ENCODE data around the gene GNG8.

Gene GNG8

DNA sequence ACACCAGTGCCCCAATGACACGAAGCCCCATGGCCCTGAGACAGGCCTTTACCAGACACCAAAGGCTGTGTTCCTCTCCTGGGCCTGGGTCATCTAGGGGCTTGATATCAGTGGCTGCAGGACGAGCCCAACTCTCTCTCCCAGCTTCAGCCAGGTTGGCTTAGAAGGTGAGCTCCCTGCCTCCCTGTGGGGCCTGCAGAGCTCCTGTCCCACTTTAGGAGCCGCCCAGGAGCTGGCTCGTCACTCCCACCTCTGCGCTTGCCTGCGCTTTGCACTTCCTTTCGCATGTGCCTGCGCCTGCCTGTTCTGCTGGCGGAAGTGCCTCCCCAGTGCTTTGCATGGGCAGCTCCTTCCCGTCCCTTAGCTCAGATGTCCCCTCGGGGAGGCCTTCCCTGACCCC, 30.0 kb downstream of the GNG8 start:
- Histone ChIP-seq H3K9me3 (ENCODE audit: control insufficient read depth, insufficient read depth, low read length) (no peaks in the 10 kb centered on the region), H3K4me1 (ENCODE audit: insufficient read depth, low read length) (peaks cover 10% of the 10 kb centered on the region; the same call in 1 of the 2 replicates), H3K36me3 (ENCODE audit: insufficient read depth, low read length) (peaks cover 5% of the 10 kb centered on the region; the same call in 1 of the 2 replicates), H3K9ac (ENCODE audit: low read depth, low read length) (no peak overlapping the region)

DNA sequence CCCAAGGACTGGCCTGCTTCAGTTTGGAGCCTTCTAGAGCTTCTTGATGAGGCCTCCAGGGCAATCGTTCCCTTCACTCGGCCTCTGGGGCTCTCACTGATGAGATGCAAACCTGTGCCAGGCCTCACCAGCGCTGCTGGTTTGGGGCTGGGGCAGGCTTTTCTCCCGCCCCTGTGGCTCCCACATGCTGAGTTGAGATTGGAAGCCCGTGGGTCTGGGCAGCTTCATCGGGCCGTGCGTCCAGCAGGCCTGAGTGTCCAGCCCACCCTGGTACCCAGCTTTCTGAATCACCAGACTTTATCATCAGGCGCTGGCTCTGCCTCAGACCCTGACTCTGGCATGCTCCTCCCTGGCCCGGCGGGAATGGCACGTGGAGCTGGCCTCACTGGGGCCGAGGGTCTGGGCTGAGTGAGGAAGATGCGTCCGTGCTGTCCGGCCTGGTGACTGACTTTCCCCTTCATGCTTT, 30.6 kb downstream of the GNG8 start:
- H3K4me1 ChIP-seq (ENCODE audit: insufficient read depth, low read length), result peaks cover 10% of the 10 kb centered on the region; the same call in 1 of the 2 replicates
- H3K9ac ChIP-seq (ENCODE audit: low read depth, low read length), result no peak overlapping the region

DNA sequence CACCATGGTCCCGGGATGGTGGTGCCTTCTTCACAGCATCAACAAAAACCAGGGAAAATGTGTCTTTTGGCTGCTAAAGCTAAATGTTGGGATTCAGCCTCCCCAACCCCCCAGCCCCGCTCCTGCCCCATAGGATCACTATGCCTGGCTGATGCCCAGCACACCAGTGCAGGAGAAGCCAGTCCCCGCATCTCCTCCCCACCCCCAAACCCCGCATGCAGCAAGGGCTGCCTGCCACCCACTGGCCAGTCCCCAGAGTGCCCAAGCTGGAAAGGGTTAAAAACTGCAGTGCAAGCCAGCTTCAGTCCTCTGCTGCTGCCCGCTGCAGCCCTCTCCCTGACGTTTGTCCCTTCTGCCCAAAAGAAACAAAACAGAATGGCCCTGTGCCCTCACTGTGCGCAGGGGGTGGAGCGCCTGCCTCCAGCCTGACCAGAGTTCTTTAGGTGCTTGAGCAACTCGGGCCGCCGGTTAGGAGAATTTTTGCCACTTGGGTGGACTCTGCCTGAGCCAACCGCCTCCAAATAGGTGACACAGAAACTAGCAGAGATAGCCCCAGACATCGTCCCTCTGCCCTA, 31.1 kb downstream of the GNG8 start:
- Histone ChIP-seq H3K9me3 (ENCODE audit: control insufficient read depth, insufficient read depth, low read length) (no peaks in the 10 kb centered on the region), H3K36me3 (ENCODE audit: insufficient read depth, low read length) (peaks cover 5% of the 10 kb centered on the region; the same call in 1 of the 2 replicates), H3K4me1 (ENCODE audit: insufficient read depth, low read length) (peaks cover 10% of the 10 kb centered on the region; the same call in 1 of the 2 replicates), H3K9ac (ENCODE audit: low read depth, low read length) (no peak overlapping the region)

More for the DNA sequence above, 30.6 kb downstream of the GNG8 start:
- peaks cover 5% of the 10 kb centered on the region; the same call in 1 of the 2 replicates for H3K36me3 ChIP-seq (ENCODE audit: insufficient read depth, low read length)
- H3K9me3 ChIP-seq (ENCODE audit: control insufficient read depth, insufficient read depth, low read length), result no peaks in the 10 kb centered on the region

DNA sequence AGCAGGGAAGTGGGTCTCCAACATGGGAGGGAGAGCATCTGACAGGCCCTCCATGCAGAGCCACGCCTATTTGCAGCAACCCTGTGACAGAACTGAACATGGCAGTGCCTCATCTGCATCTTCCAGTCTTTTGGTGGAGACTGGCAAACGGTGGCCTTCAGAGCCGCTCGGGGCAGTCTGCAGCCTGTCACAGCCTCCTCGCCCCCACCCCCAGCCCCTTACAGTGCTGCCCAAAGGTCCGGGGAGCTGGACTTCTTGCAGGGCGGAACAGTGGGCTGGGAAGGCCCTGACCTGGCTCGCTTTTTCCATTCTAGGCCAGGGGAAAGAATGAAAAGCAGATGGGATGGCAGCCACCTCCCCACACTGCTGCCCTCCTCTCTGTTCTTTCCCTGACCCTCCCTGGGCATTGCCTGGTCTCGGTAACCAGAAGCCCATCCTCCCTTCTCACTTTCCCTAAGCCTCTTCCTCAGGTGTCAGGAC, 32.2 kb downstream of the GNG8 start:
- Histone ChIP-seq H3K36me3 (ENCODE audit: insufficient read depth, low read length) (peaks cover 5% of the 10 kb centered on the region; the same call in 1 of the 2 replicates), H3K4me1 (ENCODE audit: insufficient read depth, low read length) (peaks cover 10% of the 10 kb centered on the region; the same call in 1 of the 2 replicates), H3K9ac (ENCODE audit: low read depth, low read length) (no peak overlapping the region)

DNA sequence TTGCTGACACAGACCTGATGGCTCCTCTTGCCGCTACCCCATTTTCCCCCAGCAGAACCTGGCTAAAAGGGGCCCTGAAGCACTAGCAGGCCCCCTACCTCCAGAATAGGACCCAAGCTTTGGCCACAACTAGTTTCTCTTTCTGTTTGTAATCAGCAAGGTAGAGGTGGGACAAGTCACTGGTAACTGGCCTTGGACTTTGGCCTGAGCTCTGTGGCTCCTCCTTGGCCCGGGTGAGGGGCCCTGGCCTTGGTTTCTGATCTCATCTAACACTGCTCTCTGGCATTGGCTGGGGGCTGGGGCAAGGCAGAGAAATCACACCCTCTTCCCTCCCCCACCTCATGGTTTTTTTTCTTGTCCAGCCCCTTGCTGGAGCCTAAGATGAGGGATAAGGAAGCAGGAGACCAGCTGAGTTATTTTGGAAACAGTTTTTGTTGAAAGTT, 32.8 kb downstream of the GNG8 start:
- Histone ChIP-seq H3K9me3 (ENCODE audit: control insufficient read depth, insufficient read depth, low read length) (peaks cover under 1% of the 10 kb centered on the region; the same call in 1 of the 2 replicates), H3K4me1 (ENCODE audit: insufficient read depth, low read length) (peaks cover 10% of the 10 kb centered on the region; the same call in 1 of the 2 replicates), H3K36me3 (ENCODE audit: insufficient read depth, low read length) (peaks cover 4% of the 10 kb centered on the region; the same call in 1 of the 2 replicates), H3K9ac (ENCODE audit: low read depth, low read length) (0 out of 2 replicates have a peak overlapping the region, but pooled peaks have one; percentile 100)

More for the DNA sequence above, 32.2 kb downstream of the GNG8 start:
- no peaks in the 10 kb centered on the region for H3K9me3 ChIP-seq (ENCODE audit: control insufficient read depth, insufficient read depth, low read length)

DNA sequence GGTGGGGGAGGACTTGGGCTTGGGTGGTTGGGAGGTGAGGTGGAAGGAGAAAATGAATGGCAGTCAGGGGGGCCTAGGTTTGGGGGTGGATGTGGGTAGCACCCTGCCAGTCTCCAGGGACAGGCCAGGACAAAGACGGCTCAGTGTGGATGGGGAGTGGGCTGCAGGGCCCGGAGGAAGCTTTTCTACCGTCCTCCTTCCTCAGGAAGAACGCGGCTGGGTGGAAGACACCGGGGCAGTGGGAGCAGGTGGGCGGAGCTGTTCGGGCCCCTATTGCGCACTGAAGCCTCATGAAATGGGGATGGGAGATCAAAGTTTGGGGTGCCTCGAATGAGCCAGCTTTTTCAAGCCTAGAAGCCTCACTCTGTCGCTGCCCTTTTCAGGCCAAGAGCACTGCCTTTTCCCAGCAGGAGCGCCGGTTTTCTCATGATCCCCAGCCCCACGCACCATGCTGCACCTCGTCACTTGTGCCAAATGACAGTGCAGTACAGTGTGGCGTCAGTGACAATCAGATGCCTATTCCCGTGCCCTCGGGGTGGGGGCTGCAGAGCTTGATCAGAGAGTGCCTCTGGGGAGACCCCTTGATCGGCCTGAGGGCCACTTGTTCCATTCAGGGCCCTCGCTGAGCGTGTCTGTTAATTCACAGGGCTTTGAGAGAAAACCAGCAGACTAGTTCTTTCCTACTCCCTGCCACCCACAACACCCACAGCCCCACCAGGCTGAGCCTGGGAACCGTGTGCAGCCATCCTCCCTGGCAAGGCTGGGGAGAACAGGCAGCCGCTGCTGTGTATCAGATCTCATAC, 33.4 kb downstream of the GNG8 start:
- Histone ChIP-seq H3K4me1 (ENCODE audit: insufficient read depth, low read length) (peaks cover 10% of the 10 kb centered on the region; the same call in 1 of the 2 replicates), H3K36me3 (ENCODE audit: insufficient read depth, low read length) (no peaks in the 10 kb centered on the region; the same call in 1 of the 2 replicates), H3K9me3 (ENCODE audit: control insufficient read depth, insufficient read depth, low read length) (peaks cover 2% of the 10 kb centered on the region; the same call in 1 of the 2 replicates), H3K9ac (ENCODE audit: low read depth, low read length) (peak overlapping the region; percentile 100)

DNA sequence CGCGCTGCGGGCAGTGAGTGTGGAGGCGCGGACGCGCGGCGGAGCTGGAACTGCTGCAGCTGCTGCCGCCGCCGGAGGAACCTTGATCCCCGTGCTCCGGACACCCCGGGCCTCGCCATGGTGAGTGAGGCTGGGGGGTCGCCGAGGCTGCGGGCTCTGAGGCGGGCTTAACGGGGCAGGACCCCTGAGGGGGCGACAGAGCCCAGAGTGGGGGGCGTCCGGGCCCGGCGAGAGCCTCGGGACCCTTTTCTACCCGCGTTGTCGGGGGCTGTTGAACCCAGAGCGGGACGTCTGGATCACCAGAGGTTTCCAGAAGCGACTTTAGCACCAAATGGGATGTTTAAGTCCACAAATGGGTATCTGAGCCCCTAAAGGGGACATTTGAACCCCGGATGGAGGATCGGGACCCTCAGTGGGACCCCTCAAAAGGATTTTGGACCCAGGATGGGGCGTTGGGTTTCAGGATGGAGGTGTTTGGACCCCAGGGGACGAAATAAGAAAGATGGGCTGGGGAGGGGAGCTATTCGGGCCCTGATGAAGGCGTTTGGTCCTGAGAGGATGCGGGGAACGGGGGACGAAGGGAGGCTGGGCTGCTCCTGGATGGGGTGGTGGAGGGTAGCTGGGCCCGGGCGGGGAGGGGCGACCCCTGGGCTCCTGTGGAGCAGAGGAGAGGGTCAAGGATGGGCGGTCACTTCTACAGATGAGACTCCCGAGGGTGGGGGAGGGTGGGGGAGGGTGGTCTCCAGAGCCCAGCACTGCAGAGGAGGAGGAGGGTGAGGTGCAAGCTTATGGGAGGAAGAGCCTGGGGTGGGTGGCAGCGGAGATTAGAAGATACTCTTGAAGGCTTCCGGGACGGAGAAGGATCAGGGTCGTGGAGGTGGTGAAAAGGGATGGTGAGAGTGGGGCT, 34.4 kb downstream of the GNG8 start, which contains the start of gene CALM3:
TSS of gene CALM3 (plus strand) at position 13 of the 907 bp plus-strand sequence. CDS start at position 118, 105 bp downstream.
- Histone ChIP-seq H3K36me3 (ENCODE audit: insufficient read depth, low read length) (no peaks in the 10 kb centered on the region; the same call in 1 of the 2 replicates), H3K9ac (ENCODE audit: low read depth, low read length) (peak within 1 kb of the TSS; percentile 100), H3K4me1 (ENCODE audit: insufficient read depth, low read length) (peaks cover 10% of the 10 kb centered on the region; the same call in 1 of the 2 replicates), H3K9me3 (ENCODE audit: control insufficient read depth, insufficient read depth, low read length) (peaks cover 2% of the 10 kb centered on the region; the same call in 1 of the 2 replicates)

DNA sequence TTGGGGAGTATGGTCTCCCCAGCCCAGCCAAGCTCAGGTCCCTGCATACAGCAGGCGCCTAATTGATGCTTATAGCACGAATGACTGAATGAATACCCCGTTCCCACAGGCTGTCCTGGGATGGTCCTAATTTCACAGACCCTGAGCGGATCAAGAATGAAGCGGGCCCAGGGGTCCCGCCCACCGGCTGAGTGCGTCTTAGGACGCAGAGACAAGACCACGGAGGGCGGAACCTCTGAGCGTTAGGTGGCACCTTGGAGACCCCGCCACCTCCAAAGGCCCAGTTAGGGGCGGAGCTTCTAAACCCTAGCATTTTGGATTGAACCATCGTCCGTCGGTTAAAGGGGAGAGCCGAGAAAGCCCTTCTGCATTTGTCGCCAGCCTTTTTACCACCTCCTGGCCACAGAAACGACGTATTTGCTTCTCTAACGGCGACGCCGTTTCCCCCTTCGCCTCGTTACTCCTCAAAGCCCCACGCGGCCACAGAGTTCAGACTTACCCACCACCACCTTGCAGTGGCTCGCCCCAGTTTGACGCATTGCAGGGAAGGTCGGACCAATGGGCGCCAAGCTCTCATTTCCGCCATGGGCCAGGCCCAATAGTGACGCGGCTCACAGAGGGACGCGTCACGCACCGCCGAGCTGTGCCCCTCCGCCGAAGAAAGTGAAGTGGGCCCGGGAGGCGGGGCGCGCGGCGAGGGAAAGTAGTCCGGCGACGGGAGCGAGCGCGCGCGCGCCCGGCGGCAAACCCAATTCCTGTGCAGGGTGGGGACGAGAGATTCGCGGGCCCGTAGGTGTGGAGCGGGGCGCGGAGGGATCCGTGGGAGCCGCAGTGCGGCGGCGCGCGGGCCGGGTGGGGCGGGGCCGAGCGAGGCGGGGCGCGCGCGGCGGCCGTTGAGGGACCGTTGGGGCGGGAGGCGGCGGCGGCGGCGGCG, 35.4 kb downstream of the GNG8 start:
- Histone ChIP-seq H3K9ac (ENCODE audit: low read depth, low read length) (peak overlapping the region; percentile 100), H3K9me3 (ENCODE audit: control insufficient read depth, insufficient read depth, low read length) (peaks cover 2% of the 10 kb centered on the region; the same call in 1 of the 2 replicates), H3K4me1 (ENCODE audit: insufficient read depth, low read length) (peaks cover 10% of the 10 kb centered on the region; the same call in 1 of the 2 replicates), H3K36me3 (ENCODE audit: insufficient read depth, low read length) (no peaks in the 10 kb centered on the region; the same call in 1 of the 2 replicates)

DNA sequence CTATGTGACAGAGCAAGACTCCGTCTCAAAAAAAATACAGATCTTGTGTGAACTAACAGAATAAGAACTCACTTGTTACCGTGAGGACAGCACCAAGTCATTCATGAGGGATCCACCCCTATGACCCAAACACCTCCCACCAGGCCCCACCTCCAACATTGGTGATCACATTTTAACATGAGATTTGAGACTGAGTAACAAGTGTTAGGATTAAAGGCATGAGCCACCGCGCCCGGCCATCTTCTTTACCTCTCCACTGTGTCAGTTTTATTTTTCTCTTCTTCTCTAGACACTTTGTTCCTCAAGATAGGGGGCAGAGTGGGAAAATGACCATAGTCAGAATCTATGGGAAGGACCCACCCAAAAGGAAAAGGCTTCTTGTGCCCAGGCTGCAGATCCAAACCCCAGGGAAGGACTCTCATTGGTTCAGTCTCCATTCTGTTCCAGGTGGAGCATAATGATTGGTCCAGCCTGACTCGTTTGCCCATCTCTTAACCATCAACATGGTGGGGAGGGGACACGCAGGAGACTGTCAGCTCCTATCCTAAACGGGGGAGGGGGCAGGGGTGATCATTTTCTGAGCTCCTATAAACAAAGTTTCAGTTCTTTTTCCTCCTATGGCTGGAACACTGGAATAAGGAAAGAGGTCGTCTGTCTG, 36.2 kb downstream of the GNG8 start:
- Histone ChIP-seq H3K36me3 (ENCODE audit: insufficient read depth, low read length) (no peaks in the 10 kb centered on the region), H3K9me3 (ENCODE audit: control insufficient read depth, insufficient read depth, low read length) (peaks cover 2% of the 10 kb centered on the region; the same call in 1 of the 2 replicates), H3K9ac (ENCODE audit: low read depth, low read length) (peak overlapping the region; percentile 100)

DNA sequence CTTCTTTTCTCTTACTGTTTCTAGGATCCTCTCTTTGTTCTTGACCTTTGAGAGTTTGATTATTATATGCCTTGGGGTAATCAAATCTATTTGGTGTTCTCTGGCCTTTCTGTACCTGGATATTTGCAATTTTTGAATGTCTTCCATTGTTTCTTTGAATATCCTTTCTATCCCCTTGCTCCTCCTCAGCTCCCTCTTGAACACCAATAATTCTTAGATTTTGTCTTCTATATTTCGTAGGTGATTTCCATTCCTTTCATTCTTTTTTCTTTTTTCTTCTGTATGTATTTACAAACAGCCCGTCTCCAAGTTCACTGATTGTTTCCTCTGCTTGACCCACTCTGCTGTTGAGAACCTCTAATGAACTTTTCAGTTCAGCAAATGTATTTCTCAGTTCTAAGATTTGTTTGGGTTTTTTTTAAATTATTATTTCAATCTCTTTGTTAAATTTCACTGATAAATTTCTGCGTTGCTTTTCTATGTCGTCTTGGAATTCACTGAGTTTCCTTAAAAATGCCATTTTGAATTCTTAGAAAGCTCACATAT, 37.6 kb downstream of the GNG8 start:
- peaks cover 2% of the 10 kb centered on the region; the same call in 1 of the 2 replicates for H3K4me1 ChIP-seq (ENCODE audit: insufficient read depth, low read length)
- no peak overlapping the region for H3K9ac ChIP-seq (ENCODE audit: low read depth, low read length)
- H3K9me3 ChIP-seq (ENCODE audit: control insufficient read depth, insufficient read depth, low read length), result peaks cover 2% of the 10 kb centered on the region; the same call in 1 of the 2 replicates
- H3K36me3 ChIP-seq (ENCODE audit: insufficient read depth, low read length), result no peaks in the 10 kb centered on the region

More for the DNA sequence above, 36.2 kb downstream of the GNG8 start:
- H3K4me1 ChIP-seq (ENCODE audit: insufficient read depth, low read length), result peaks cover 10% of the 10 kb centered on the region; the same call in 1 of the 2 replicates

DNA sequence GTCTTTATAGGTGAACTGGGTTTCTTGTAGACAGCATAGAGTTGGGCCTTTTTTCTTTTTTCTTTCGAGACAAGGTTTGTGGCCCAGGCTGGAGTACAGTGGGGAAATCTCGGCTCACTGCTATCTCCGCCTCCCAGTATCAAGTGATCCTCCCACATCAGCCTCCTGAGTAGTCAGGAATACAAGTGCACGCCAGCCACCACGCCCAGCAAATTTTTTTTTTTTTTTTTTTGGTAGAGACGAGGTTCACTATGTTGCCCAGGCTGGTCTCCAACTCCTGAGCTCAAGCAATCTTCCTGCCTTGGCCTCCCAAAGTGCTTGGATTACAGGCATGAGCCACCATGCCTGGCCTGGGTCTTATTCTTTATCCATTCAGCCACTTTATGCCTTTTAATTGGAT, 40.0 kb downstream of the GNG8 start:
- Histone ChIP-seq H3K36me3 (ENCODE audit: insufficient read depth, low read length) (no peaks in the 10 kb centered on the region), H3K4me1 (ENCODE audit: insufficient read depth, low read length) (no peaks in the 10 kb centered on the region), H3K9me3 (ENCODE audit: control insufficient read depth, insufficient read depth, low read length) (peaks cover 2% of the 10 kb centered on the region; the same call in 1 of the 2 replicates), H3K9ac (ENCODE audit: low read depth, low read length) (no peak overlapping the region)

DNA sequence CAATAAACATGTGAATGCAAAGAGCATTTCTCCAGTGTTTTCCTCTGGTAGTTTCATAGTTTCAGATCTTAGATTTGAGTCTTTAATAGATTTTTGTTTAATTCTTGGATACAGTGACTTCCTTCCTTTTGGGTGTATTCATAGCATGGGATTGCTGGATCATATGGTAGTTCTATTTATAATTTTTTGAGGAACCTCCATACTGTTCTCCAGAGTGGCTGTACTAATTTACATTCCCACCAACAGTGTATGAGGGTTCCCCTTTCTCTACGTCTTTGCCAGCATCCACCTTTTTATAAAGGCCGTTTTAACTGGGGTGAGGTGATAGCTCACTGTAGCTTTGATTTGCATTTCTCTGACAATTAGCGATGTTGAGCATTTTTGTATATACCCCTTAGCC, 44.1 kb downstream of the GNG8 start:
- H3K9ac ChIP-seq (ENCODE audit: low read depth, low read length), result no peak overlapping the region
- no peaks in the 10 kb centered on the region for H3K4me1 ChIP-seq (ENCODE audit: insufficient read depth, low read length)
- no peaks in the 10 kb centered on the region for H3K36me3 ChIP-seq (ENCODE audit: insufficient read depth, low read length)
- H3K9me3 ChIP-seq (ENCODE audit: control insufficient read depth, insufficient read depth, low read length), result no peaks in the 10 kb centered on the region

All from ES-I3 (cell line).